LNCAP (cell line): ENCODE results near the gene MDP1.

Experiments
- CTCF ChIP-seq: fragments of 450-650 bp; IDR thresholded peaks from 2 replicates; pipeline ENCODE4 v1.5.1; 2017; ENCODE audit warnings: mild to moderate bottlenecking

Gene MDP1

GRCh38 chr14:24231263-24232120 is 15.6 kb upstream of the MDP1 start:
- no peak for TF ChIP-seq CTCF

DNA sequence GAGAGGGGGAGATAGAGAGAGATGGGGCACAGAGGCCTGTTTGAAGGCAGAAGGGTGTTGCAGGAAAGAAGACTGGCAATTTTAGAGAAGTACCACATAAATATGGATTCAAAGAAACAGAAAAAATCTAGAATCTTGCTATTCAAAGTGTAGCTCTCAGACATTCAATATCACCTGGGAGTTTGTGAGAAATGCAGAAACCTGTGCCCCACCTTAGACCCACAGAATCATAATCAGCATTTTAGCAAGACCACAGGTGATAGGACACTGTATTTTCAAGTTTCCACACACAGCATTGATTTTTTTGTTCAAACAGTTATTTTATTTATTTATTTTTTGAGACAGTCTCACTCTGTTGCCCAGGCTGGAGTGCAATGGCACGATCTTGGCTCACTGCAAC is 13.0 kb upstream of the MDP1 start:
- no peak for TF ChIP-seq CTCF

GRCh38 chr14:24226473-24226872 is 10.6 kb upstream of the MDP1 start:
- no peak for TF ChIP-seq CTCF

DNA sequence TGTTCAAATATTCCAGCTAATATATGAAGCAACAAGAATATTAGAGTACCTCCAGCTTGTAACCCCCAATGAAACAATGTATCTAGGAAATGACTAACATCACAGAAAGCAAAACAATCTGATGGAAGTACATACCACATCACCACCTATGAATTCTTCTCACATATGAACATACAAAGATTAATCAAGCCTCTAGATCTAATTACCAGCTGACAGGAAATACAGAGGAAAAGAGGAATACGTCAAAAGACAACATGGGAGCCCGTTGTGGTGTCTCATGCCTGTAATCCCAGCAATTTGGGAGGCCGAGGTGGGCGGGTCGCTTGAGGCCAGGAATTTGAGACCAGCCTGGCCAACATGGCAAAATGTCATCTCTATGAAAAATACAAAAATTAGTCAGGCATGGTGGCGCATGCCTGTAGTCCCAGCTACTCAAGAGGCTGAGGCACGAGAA is 8.8 kb upstream of the MDP1 start:
- TF ChIP-seq CTCF, result no peak

DNA sequence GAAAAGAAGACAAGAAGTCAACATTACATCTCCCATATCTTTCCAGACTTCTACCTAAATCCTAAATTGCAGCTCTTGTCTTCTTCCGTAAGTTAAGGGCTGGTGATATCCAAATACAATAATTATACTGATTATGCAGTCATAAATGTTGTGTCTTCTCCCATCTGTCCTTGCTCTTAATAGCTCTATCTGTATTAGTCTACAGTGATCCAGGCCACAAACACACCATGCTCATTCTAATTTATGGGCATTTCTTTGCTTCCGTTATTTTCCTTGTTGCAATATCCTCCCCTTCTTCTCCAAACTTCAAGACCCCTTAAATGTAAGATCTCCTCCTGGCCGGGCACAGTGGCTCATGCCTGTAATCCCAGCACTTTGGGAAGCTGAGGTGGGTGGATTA is 3.7 kb upstream of the MDP1 start:
- no peak for TF ChIP-seq CTCF

DNA sequence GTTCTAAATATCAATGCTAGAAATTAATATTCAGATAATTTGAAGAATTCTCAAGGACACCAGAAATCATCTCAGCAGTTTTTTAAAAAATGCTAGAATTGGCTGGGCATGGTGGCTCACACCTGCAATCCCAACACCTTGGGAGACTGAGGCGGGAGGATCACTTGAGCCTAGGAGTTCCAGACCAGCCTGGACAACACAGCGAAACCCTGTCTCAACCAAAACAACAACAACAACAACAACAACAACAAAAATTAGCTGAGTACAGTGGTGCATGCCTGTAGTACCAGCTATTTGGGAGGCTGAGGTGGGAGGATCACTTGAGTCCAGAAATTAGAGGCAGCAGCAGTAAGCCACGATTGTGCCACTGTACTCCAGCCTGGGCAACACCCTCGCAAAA is 3.2 kb upstream of the MDP1 start:
- TF ChIP-seq CTCF, result no peak

DNA sequence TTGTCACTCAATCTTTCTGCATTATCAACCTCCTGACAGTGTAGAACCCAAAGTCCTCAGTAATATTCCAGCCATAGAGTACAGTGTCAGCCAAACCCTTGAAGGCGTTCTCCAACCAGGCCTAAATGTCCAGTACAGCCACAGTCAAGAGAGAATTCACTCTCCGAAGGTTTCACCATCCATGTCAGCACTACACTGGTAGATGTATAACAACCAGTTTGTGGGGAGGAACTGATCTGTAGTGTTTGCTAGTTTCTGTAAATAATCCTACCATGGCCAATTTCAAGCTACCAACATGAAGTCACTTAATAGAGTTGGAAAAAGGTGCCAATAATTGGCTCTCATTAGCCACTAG is 456 bp upstream of the MDP1 start:
- TF ChIP-seq CTCF, result no peak
